Endothelial cell of umbilical vein (primary cell): Measurements from ENCODE around the gene CCNK. TPM values are rescaled to one million over a fixed set of nuclear protein-coding genes. Genes with fewer than 3 reads are reported as not detected.

Experiments
- BruUV-seq: library from RNA; stranded (reverse); fragments of 400-500 nt; replicated peaks from 2 replicates; lab custom pipeline; 2021; lab: Mats Ljungman, UMichigan
- CTCF ChIA-PET: fragments of 300-600, 350-600 bp; sonication (Branson Sonifier 250); formaldehyde crosslinking; loops from one replicate; lab custom pipeline; 2021; ENCODE audit warnings: antibody characterized with exemption, inconsistent platforms; lab: Charles Lee
- POLR2A ChIA-PET: fragments of 300-600, 350-600 bp; sonication (Branson Sonifier 250); formaldehyde crosslinking; loops from one replicate; lab custom pipeline; 2021; ENCODE audit warnings: antibody characterized with exemption, inconsistent platforms; lab: Charles Lee
- DNase-seq: peaks from one replicate; pipeline ENCODE4 v3.0.0-alpha.2; 2011; ENCODE audit warnings: low read depth, low spot score
- FAIRE-seq: peaks from 2 replicates; lab custom pipeline; 2011; peaks lifted over from hg19 to GRCh38; lab: Jason Lieb, UNC
- H2AFZ ChIP-seq: 2 replicates; pipeline ENCODE4 v1.6.0; 2012; ENCODE audit warnings: low read depth, low read length, control low read depth, inconsistent platforms
- H3K27ac ChIP-seq: 2 replicates; pipeline ENCODE4 v1.5.1; 2011; ENCODE audit warnings: low read depth, mild to moderate bottlenecking, control low read depth, low read length, moderate library complexity; ENCODE audit not compliant: insufficient read depth
- H3K27me3 ChIP-seq, 2 experiments: 2 replicates each; pipeline versions ENCODE4 v1.6.0 to v1.6.1; 2011; ENCODE audit warnings: low read length in 2 of 2, mixed read lengths in 1 of 2; ENCODE audit not compliant: control insufficient read depth in 2 of 2, insufficient read depth in 2 of 2
- H3K36me3 ChIP-seq, 2 experiments: 2 replicates in 1 of 2; 3 replicates in 1 of 2; pipeline ENCODE4 v1.5.1; 2011; ENCODE audit warnings: low read length in 2 of 2, mild to moderate bottlenecking in 1 of 2, moderate library complexity in 1 of 2; ENCODE audit not compliant: control insufficient read depth in 2 of 2, insufficient read depth in 2 of 2; ENCODE audit errors: extremely low read depth in 1 of 2
- H3K4me1 ChIP-seq: 3 replicates; pipeline ENCODE4 v1.5.1; 2011; ENCODE audit warnings: mild to moderate bottlenecking, low read length; ENCODE audit not compliant: control insufficient read depth, insufficient read depth; ENCODE audit errors: extremely low read depth
- H3K4me2 ChIP-seq: 2 replicates; pipeline ENCODE4 v1.6.1; 2011; ENCODE audit warnings: low read length, control low read depth, mixed read lengths; ENCODE audit not compliant: insufficient read depth
- H3K4me3 ChIP-seq, 3 experiments: fragments of 200-600 bp in 1 of 3; sonication (generic), shearing (Covaris generic) in 1 of 3; replicated peaks in 1 of 3; 2 replicates each; pipeline ENCODE4 v1.5.1; 2011 to 2016; ENCODE audit warnings: control low read depth in 3 of 3, low read length in 3 of 3, mild to moderate bottlenecking in 2 of 3, inconsistent platforms in 1 of 3, low read depth in 1 of 3, moderate library complexity in 1 of 3; ENCODE audit not compliant: insufficient read depth in 1 of 3
- H3K79me2 ChIP-seq: 2 replicates; pipeline ENCODE4 v1.6.0; 2012; ENCODE audit warnings: low read length, inconsistent platforms; ENCODE audit not compliant: control insufficient read depth, insufficient read depth
- H3K9ac ChIP-seq: replicated peaks from 2 replicates; pipeline ENCODE3; 2011; ENCODE audit warnings: low read length, control low read depth; ENCODE audit not compliant: insufficient read depth; ENCODE audit errors: extremely low read depth
- H3K9me1 ChIP-seq: replicated peaks from 3 replicates; pipeline ENCODE4 v1.6.0; 2011; ENCODE audit warnings: mild to moderate bottlenecking, low read length; ENCODE audit not compliant: control insufficient read depth, insufficient read depth; ENCODE audit errors: extremely low read depth
- H3K9me3 ChIP-seq: replicated peaks from 2 replicates; pipeline ENCODE4 v1.5.1; 2012; ENCODE audit warnings: low read length, inconsistent platforms; ENCODE audit not compliant: control insufficient read depth, insufficient read depth
- H4K20me1 ChIP-seq: replicated peaks from 2 replicates; pipeline ENCODE3; 2011; ENCODE audit warnings: mild to moderate bottlenecking, low read length; ENCODE audit not compliant: control insufficient read depth, insufficient read depth; ENCODE audit errors: extremely low read depth
- CTCF ChIP-seq, 2 donors: IDR thresholded peaks; 1 replicate in 1 of 2; 2 replicates in 1 of 2; pipeline ENCODE4 v1.5.1; 2011; ENCODE audit warnings: low read length in 2 of 2, mild to moderate bottlenecking in 2 of 2, moderate library complexity in 2 of 2, control low read depth in 1 of 2, inconsistent platforms in 1 of 2, low read depth in 1 of 2; ENCODE audit not compliant: insufficient read depth in 1 of 2; ENCODE audit errors: extremely low read depth in 1 of 2
- EZH2 ChIP-seq: IDR thresholded peaks from 2 replicates; pipeline ENCODE4 v1.6.1; 2012; ENCODE audit warnings: borderline replicate concordance, low read depth, mild to moderate bottlenecking, moderate library complexity, low read length, inconsistent platforms; ENCODE audit not compliant: severe bottlenecking
- FOS ChIP-seq: IDR thresholded peaks from 2 replicates; pipeline ENCODE4 v1.6.1; 2011; ENCODE audit warnings: mild to moderate bottlenecking, low read length, moderate library complexity, borderline replicate concordance; ENCODE audit not compliant: insufficient read depth
- GATA2 ChIP-seq: IDR thresholded peaks from 2 replicates; pipeline ENCODE4 v1.7.0; 2011; ENCODE audit warnings: low read depth, mild to moderate bottlenecking, moderate library complexity, mixed read lengths, low read length; ENCODE audit not compliant: insufficient read length, insufficient read depth
- JUN ChIP-seq: IDR thresholded peaks from 2 replicates; pipeline ENCODE4 v1.6.1; 2011; ENCODE audit warnings: borderline replicate concordance, low read depth; ENCODE audit not compliant: insufficient read length, insufficient read depth
- MAX ChIP-seq: IDR thresholded peaks from 2 replicates; pipeline ENCODE4 v1.6.1; 2011; ENCODE audit not compliant: insufficient read depth, insufficient read length
- MYC ChIP-seq: IDR thresholded peaks from one replicate; pipeline ENCODE4 v1.6.1; 2011; ENCODE audit warnings: mild to moderate bottlenecking, low read depth, low read length
- POLR2A ChIP-seq: IDR thresholded peaks from 2 replicates; pipeline ENCODE4 v1.6.1; 2012; ENCODE audit warnings: low read depth, mild to moderate bottlenecking, control low read depth, low read length
- POLR2AphosphoS5 ChIP-seq: IDR thresholded peaks from 2 replicates; pipeline ENCODE4 v1.6.1; 2012; ENCODE audit warnings: low read depth, mild to moderate bottlenecking, control low read depth, low read length, moderate library complexity; ENCODE audit not compliant: insufficient read depth
- dilution Hi-C: fragments of 300-500 bp; cut with MboI; formaldehyde crosslinking; loops from one replicate; pipeline ENCODE4 v1.15.0; 2019; ENCODE audit warnings: low sequenced_read_pairs; ENCODE audit not compliant: extremely low pct_ligation_motif_present
- intact Hi-C: fragments of 100-400 bp; cut with micrococcal nuclease; formaldehyde crosslinking; loops from one replicate; pipeline ENCODE4 v1.10.0; 2022
- polyA plus RNA-seq, 4 experiments: library from polyadenylated mRNA; depleted of rRNA in 3 of 4; stranded (reverse) in 3 of 4; unstranded in 1 of 4; fragments of >200 nt; gene quantifications; 2 replicates each; pipeline versions ENCODE4 v1.2.1 to v1.2.3, GENCODE V29; 2011 to 2012; ENCODE audit warnings: missing spikeins in 1 of 4
- total RNA-seq: library from RNA; stranded (reverse); gene quantifications from 2 replicates; pipeline ENCODE4 v1.2.3, GENCODE V29; 2021

CCNK gene
- total and polyA plus RNA-seq, 2 donors (not counting 3 experiments of a cell fraction or from before 2014, with no cell fraction given), result 11.9 to 59.3 TPM

GRCh38 chr14:99511421-99512109, 30.4 kb downstream of the CCNK start:
- DNase-seq, result no peak
- peaks cover 8 to 40% of the 10 kb centered on the region in 2 experiments for H3K36me3 ChIP-seq

More at GRCh38 chr14:99511421-99512109, 30.4 kb downstream of the CCNK start:
- Histone ChIP-seq H3K27ac (no peak overlapping the region), H3K79me2 (no peaks in the 10 kb centered on the region), H3K4me3 (no peak overlapping the region), H3K9ac (no peak overlapping the region), H3K4me1 (peaks cover under 1% of the 10 kb centered on the region), H3K9me1 (no peaks in the 10 kb centered on the region), H3K9me3 (no peaks in the 10 kb centered on the region), H2AFZ (no peak overlapping the region), H3K4me2 (no peak overlapping the region), H4K20me1 (no peaks in the 10 kb centered on the region), H3K27me3 (no peaks in the 10 kb centered on the region)
- intact Hi-C loops, result no loop called here
- POLR2A ChIA-PET, result no interaction called here
- TF ChIP-seq MAX, result no peak
- no peak for TF ChIP-seq JUN
- TF ChIP-seq MYC, result no peak
- TF ChIP-seq CTCF (IDR thresholded peaks at IDR 0.05; ENCODE audit: extremely low read depth in 1 of 2, insufficient read depth in 1 of 2, low read depth in 1 of 2, low read length in 2 of 2), result no peak
- no peak for TF ChIP-seq GATA2
- no peak for TF ChIP-seq POLR2A
- no peak for TF ChIP-seq EZH2
- no peak for TF ChIP-seq POLR2AphosphoS5
- TF ChIP-seq FOS, result no peak
- CTCF ChIA-PET, result interaction anchor here (1.2 to 1.7 kb wide), 2 partner anchors 92 to 116 kb away, joined by 3 to 4 read pairs; partner anchors contain the start of gene CCDC85C
- no TSS peak for BruUV-seq
- dilution Hi-C loops, result no loop called here
- FAIRE-seq, result no peak
